Activated CD4-positive, CD25-positive, alpha-beta regulatory T cell treated with anti-CD3 and anti-CD28 coated beads, Interleukin-2, amount 50 U/mL, for 72 hours (primary cell): Measurements from ENCODE around the gene MMP24OS.
"Not testable (repeated sequence)": the region's sequence is repeated elsewhere in the genome, so short reads cannot be mapped to it uniquely, and the experiment has no call there.

Source experiments
- DNase-seq: peaks from one replicate; pipeline ENCODE4 v3.0.0; 2021

Gene MMP24OS

DNA sequence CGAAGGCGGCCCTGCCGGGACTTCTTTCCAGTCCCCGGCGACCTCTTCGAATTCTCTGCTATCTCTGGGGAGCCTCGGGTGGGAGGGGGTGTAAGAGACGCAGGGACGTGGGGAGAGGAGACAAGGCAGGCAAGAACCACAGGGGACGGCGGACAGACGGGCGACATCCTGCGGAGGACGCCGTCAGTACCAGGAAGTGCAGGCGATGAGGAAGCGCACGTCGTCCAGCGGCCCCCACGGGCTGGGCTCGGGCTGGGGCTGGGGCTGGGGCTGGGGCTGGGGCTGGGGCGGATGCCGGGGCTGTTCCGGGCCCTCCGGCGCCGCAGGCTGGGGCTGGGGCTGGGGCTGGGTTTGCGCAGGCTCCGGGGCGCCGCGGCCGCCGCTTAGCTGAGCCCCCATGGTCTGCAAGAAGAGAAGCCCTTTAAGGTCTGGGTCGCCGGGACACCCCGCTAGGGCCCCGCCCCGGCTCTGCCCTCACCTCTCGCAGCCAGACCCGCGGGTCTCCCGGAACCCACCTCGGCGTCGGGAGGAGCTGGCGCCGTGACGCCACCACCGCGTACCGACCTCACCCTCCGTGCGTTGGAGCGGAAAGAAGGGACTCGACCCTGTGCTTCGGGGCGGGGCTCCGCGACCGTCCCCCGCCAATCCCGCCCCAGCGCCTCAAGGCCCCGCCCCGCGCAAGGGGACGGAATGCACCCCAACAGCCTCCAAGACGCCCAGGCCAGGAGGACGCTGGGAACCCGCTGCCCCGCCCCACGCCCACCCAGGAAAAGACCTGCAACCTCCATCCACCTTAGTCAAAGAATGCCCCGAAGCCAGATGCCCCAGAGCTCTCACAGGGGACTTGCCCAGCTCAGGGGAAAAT is at the start of gene MMP24OS:
MMP24OS (minus strand) TSS at position 592 of the 865 bp plus-strand sequence; CDS start at position 399, 193 bp downstream.
- peak; percentile 90 for DNase-seq

DNA sequence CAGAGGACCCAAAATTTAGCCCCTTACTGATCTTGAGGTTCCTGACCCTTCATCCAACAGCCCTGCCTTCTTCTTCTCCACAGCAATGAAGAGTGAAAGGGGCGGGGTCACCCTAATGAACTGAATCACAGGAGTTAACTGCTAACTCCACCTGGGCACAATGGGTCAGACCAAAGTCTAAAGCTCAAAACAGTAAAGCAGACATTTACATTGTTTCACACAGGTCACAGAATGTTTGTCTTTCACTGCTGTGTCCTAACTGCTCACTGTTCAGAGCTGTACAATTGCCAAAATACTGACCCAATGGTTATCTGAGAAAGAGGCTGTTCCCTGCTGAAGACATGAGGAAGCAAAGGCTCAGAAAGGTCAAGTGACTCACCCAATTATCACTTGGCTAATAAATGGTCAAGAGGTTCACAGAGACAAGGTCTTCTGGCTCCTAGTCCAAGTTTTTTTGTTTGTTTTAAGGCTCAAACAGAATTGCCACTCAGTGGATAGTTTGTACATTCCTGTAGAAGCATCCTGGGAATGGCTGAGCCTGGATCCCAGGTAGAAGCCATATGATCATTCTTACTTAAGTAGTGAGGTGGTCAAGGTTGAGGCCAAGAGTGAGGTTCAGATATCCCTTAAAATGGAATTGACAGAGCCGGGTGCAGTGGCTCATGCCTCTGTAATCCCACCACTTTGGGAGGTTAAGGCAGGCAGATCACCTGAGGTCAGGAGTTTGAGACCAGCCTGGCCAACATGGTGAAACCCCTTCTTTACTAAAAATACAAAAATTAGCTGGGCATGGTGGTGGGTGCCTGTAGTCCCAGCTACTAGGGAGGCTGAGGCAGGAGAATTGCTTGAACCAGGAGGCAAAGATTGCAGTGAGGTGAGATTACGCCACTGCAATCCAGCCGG is 49.4 kb upstream of the MMP24OS start:
- DNase-seq = no peak

DNA sequence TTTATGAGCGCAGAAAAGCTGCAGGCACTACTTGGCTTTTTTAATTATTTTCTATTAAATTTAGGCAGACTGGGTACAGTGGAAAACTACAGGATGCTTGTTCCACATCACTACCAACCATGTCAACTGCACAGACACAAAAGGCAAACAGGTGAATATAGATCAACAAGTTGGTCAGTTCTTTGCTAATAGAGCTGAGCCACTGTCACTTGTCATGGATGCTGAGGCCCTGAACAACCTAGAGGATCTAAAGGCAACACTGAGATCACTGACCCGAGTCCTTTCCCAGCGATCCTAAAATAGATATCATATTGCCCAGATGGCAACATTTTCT is 48.8 kb upstream of the MMP24OS start:
- no peak for DNase-seq

- DNase-seq = no peak
Observed at GRCh38 chr20:35326021-35326739, 48.3 kb upstream of the MMP24OS start.

GRCh38 chr20:35325401-35325800 is 47.5 kb upstream of the MMP24OS start:
- DNase-seq = no peak

DNA sequence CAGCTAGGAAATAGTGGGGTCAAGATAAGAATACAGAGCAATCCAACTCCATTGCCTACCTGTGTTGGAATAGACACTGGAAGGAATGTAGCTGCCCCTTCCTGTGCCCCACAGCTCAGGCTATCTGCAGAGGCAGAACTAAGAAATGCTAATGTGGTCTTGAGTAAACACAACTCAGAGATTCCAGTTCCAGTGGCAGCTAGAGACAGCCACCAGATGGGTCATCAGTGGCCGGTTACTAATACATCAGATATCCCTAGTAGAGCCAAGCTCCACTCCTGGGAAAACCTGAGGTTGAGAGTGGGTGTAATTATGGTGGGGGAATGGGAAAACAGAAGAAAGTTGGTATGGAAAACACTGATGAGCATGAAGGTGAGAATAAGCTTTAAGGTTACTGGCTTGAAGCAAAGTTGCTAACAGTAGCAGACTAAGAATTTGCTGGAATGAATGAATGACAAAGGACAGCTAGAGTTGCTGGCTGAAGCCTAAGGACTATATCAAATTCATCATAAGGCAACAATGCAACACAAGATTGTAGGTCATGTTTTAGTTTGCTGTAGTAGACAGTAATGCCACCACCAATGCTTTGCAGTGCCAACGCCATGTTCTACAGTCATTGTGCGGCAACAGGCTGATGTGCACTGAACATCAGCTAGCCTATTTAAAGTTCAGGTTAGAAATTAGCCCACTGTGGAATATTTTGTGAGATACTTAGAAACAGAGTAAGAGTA is 42.6 kb upstream of the MMP24OS start:
- DNase-seq = no peak

- no peak for DNase-seq
Observed at GRCh38 chr20:35319871-35320197, 41.9 kb upstream of the MMP24OS start.

DNA sequence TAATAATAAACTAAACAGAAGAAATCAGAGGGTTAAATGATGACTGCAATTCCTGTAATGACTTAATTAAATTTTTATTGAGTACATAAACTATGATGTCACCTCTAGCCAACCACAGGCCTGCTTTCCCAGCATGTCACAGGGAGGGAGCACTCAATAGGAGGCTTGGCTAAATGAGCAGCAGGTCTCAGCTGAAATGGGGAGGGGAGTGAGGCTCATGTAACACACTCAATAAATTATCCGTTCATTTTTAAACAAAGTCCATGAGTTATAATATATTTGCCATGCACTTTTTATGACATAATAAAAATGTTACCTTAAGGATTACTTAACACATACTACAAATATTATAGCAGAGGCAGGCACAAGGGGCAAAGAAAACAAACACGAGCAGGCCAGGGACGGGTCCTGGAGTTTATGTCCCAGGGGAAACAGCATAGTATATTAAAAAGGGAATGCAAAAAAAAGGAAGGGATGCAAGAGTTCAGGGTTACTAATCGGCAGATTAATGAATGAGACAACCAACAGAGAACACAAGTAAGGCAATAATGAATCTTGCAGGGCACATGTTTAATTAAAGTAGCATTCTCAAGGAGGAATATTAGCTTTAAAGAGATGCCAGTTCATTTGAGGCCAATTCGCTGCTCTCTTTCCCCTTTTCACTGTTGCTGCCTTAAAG is 41.4 kb upstream of the MMP24OS start:
- no peak for DNase-seq

- DNase-seq = no peak
Observed at GRCh38 chr20:35318502-35319157, 40.7 kb upstream of the MMP24OS start.

- DNase-seq = no peak
Observed at GRCh38 chr20:35317416-35318210, 39.7 kb upstream of the MMP24OS start.

- no peak for DNase-seq
Observed at GRCh38 chr20:35316086-35316485, 38.2 kb upstream of the MMP24OS start.

- DNase-seq = not testable (repeated sequence)
Observed at GRCh38 chr20:35315632-35316020, 37.7 kb upstream of the MMP24OS start.

DNA sequence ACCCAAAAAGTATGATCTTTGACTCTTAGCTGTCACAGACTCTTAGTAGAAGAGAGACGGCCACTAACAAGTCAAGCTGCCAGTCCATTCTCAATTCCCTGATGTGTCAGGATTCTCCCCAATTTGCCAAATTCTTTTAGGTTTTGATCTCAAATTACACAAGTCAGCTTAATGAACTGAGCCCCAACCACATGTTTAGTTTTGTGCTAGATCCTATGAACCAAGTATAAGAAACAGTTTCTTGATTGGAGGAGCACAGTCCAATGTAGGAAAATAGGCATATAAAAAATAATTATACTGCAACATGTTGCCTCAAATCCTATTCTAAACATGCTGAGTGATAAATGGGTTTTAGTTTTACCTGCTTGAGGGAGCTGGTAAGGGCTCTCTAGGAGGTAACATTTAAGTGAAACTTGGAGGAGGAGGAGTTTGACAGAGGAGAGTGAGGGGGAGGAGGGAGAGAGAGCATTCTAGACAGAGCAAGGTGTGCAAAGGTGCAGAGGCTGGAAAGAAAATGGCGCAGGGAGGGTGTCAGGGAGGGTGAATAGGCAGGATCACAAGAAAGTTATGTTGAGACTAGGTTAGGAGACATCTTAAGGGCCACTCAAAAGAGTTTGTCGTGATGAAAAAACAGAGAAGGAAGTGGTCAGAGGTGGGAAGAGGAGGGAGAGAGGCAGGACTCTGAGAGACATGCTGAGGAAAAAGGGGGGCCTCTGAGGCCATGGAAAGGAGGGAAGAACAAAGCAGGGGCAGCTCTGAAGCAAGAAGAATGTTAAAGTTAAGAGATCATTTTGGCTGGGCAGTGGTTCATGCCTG is 37.1 kb upstream of the MMP24OS start:
- no peak for DNase-seq

DNA sequence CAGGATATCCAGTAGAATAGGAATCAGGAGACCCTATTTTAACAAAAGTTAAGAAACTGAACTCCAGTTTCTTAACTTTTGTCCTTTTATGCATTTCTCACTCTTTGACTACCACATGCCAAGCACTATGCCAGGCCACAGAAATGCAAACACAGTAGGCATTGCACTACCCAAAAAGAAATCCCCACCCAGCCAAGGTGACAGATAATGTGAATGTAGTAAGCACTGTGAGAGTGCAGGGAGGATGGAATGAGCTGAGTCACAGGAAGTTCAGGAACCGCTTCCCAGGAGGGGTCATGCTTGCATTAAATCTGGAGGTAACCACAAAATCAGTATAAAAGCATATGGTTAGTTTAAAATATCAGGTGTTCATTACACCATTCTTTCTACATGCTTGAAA is 34.4 kb upstream of the MMP24OS start:
- DNase-seq = no peak

DNA sequence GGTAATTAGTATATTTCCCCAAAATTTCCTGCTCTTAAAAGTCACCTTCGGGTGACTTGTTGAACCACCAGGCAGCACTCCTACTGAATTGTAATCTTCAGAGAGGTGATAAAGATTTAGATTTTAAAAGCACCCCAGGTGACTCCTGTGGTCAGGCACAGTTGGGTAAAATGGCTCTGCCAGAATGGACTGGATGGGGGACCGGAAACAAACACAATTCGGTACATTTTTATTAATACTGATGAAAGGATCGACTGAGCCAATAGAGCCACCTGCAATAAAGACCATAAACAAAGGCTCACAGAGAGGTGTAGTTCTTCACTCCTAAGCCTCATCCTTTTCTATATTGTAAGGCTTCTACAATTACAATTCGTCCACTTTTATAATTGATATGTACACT is 33.9 kb upstream of the MMP24OS start:
- DNase-seq = no peak

DNA sequence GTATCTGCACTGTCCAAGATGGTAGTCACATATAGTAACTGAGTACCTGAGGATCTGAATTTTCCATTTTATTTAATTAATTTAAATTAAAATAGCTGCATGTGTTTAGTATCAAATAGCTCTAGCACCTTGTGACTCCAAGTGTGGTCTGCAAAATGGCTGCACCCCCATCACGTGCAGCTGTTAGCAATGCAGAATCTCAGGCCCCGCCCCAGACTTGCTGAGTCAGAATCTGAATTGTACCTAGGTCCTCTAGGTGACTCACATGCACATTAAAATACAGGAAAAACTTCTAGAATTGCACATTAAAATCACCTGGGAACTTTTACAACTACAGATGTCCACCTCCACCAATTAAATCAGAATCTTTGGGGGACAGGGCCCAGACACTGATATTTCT is 33.5 kb upstream of the MMP24OS start:
- DNase-seq = peak; percentile 70

DNA sequence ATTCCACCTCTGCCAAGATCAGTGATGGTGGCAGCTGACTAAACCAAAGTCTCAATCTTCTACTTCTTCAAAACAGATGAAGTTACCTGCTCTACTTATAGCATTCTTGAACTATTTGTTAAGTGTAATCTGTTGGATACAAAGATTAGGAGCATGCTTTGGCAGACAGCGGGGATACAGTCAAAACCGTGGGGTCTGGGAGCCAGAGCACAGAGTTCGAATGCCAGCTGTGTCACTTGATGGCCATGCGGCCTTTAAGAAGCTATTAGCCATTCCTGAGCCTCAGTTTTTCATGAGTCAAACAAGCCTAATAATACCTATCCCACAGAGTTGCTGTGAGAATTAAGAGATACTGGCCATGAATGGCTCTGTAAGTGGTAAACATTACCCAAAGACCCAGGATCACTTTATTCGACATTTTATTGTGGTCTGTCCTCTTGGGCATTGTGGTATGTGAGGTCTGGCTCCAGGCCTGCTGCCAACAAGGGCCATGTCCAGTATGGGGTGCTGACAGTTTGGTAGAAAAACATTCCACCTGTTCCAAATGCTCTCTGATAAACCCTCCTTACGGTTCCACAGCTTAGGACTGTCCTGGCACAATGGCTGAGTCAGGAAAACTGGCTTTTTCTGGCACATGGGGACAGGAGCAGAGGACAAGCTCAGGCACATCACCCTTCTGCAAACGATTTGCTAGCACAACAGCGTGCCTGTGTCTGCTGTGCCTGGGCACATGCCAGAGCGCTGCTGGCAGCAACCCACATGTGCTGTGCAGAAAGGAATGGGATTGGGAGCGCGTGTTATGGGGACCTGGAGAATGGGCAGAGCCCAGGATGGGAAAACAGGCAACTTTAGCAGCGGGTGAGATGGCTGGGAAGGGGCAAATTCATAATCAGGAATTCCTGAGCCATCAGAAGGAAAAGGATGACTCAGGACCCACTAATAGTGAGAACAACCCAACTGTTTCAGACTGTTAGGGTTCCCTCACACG is 30.0 kb upstream of the MMP24OS start:
- DNase-seq = no peak

- no peak for DNase-seq
Observed at GRCh38 chr20:35306931-35307517, 29.1 kb upstream of the MMP24OS start.
